ENCODE measurements around the gene CT45A5.
"Not testable (repeated sequence)": the region's sequence is repeated elsewhere in the genome, so short reads cannot be mapped to it uniquely, and the experiment has no call there.

DNA sequence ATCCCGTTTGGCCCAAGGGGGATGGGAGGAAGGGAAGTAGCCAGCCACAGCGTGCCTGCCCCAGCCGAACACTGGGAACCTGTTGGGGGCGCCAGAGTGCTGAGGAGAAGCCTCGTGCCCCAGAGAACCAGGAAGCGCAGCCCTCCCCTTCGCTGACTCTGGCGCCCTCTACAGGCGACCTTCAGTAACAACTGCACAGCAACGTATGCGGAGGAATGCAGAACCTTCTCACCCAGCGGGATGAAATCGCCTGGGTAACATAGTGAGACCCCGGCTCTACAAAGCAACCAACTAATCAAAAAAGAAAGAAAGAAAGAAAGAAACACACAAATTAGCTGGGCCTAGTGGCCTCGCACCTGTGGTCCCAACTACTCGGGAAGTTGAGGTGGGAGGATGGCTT is at the start of gene CT45A5:
- TF ChIP-seq, protein P1, sequence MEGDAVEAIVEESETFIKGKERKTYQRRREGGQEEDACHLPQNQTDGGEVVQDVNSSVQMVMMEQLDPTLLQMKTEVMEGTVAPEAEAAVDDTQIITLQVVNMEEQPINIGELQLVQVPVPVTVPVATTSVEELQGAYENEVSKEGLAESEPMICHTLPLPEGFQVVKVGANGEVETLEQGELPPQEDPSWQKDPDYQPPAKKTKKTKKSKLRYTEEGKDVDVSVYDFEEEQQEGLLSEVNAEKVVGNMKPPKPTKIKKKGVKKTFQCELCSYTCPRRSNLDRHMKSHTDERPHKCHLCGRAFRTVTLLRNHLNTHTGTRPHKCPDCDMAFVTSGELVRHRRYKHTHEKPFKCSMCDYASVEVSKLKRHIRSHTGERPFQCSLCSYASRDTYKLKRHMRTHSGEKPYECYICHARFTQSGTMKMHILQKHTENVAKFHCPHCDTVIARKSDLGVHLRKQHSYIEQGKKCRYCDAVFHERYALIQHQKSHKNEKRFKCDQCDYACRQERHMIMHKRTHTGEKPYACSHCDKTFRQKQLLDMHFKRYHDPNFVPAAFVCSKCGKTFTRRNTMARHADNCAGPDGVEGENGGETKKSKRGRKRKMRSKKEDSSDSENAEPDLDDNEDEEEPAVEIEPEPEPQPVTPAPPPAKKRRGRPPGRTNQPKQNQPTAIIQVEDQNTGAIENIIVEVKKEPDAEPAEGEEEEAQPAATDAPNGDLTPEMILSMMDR (IDR thresholded peaks at IDR 0.05; ENCODE audit: insufficient read depth, low read length, poor library complexity, severe bottlenecking) = not testable (repeated sequence)
- not testable (repeated sequence) for TF ChIP-seq EZH2phosphoT487 (conservative IDR thresholded peaks at IDR 0.05; ENCODE audit: low read length)
